Measurements from ENCODE around the gene LGI4.

LGI4 gene

GRCh38 chr19:35134601-35135242 lies at the start of gene LGI4:
LGI4 (minus strand) TSS chr19:35135059; CDS start chr19:35134680, 379 bp downstream.
- DNase-seq (ENCODE audit: low read depth in 2 of 2, low spot score in 1 of 2), result no peak

GRCh38 chr19:35184267-35184666 lies 49.4 kb upstream of the LGI4 start:
- no peak for DNase-seq (ENCODE audit: low read depth in 2 of 2, low spot score in 1 of 2)

- no peak for DNase-seq (ENCODE audit: low read depth in 2 of 2, low spot score in 1 of 2)
Measured at GRCh38 chr19:35181387-35181786, 46.5 kb upstream of the LGI4 start.

DNA sequence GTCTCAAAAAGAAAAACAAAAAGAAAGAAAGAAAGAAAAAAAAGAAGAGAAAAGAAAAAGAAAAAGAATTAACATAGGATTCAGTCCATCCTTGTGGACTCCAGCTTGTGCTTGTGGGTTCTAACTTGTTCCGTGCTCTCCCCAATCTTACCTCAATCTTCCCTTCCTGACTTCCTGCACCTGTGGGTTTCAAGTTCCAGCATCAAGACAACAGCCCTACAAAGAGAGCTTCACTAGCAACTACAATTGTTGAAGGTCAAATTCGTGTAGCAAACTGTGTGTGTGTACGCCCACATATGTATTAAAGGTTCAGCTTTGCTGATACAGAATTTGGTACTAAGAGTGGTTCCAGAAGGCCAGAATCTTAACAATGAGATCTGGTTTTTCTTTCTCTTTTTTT lies 45.0 kb upstream of the LGI4 start:
- no peak for DNase-seq (ENCODE audit: low read depth in 2 of 2, low spot score in 1 of 2)

DNA sequence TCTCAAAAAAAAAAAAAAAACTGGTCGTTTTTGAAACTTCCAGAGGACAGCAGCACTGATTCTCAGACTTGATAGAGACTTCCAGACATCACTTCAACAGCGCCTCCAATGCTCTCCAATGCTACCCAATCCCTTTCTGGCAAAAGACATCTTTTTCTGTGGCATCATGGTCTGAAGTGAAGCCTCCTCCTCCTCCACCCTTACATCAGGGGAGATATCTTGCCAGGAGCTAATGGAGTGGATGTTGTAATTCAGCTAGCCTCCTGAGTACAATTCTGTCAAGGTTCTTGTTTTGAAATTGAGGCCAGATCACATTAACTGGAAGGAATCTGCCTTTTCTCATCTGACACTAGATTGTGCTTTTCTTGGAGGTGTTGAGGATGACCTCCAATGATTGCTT lies 43.8 kb upstream of the LGI4 start:
- DNase-seq (ENCODE audit: low read depth in 2 of 2, low spot score in 1 of 2), result no peak

DNA sequence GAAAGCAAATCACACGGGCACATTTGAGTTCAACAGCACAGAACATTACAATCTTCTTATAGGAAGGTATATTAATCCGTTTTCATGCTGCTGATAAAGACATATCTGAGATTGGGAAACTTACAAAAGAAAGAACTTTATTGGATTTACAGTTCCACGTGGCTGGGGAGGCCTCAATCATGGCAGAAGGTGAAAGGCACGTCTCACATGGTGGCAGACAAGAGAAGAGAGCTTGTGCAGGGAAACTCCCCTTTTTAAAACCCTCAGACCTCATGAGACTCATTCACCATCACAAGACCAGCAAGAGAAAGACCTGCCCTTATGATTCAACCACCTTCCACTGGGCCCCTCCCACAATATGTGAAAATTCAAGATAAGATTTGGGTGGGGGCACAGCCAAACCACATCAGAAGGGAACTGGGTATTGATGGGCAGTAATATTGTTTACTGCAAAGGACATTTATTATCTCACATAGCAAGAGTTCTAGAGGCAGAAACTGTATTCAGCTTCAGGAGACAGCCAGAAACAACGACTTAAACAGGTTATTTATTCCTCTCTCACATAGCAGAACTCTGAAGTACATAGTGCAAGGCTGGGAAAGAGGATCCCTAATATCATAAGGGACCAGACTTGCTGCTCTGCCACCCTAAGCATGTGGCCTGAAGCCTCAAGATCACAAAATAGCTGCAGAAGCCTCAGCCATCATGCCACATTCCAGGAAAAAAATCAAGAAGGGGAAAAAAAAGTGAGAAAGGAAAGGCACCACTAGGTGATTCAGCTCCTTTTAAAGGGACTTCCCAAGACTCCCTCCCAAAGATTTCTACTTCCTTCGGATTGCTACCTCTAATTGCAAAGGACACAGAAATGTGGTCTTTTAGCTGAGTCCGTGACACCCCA lies 42.8 kb upstream of the LGI4 start:
- no peak for DNase-seq (ENCODE audit: low read depth in 2 of 2, low spot score in 1 of 2)

GRCh38 chr19:35176181-35176570 lies 41.3 kb upstream of the LGI4 start:
- no peak for DNase-seq (ENCODE audit: low read depth in 2 of 2, low spot score in 1 of 2)

- no peak for DNase-seq (ENCODE audit: low read depth in 2 of 2, low spot score in 1 of 2)
Measured at GRCh38 chr19:35174226-35174625, 39.4 kb upstream of the LGI4 start.

DNA sequence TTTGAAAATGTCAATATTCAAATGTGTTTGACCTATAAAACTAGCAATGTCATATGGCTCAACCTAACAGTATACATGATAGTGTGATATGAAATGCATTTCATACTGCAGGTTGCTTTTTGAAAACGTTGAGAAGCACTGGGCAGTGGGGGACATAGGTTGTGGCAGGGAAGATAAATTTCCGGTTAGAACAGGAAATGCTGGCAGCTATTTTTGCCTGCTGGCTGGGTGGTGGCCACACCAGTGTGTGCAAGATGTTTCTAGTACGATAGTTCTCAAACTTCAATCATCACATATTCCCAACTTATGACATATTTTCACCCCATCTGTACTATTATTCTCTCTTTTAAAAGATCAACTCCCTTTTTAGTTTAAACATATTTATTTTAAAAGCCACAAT lies 36.9 kb upstream of the LGI4 start:
- no peak for DNase-seq (ENCODE audit: low read depth in 2 of 2, low spot score in 1 of 2)

DNA sequence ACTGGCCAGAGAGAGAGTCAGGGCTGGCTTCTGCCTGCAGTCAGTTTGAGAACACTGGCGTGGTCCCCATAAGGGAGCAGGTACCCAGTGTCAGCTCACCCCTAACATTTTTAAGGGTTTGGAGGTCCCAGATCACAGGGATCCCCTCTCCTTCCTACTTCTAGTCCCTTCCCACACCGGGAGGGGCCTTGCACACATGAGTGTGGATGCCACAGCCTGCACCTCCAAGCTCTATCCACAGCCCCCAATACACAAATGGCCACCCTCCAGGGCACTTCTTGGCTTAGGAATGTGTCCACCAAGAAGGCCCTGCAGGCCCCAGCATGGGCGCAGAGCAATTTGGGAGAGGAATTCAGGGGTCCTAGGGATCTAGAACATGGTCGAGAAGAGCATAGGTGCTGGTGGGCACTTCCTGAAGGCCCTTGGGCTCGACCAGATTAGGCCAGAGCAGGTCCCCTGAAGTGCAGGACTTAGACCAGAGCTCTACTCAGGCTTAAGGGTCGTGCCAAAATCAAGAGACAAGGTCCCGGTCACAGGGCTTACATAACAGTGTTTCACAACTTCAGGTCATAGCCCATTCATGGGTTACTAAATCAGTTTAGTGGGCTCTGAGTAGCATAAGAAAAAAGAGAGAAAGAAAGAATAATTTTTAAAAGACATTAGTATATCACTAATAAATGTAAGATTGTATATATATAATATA lies 35.7 kb upstream of the LGI4 start:
- no peak for DNase-seq (ENCODE audit: low read depth in 2 of 2, low spot score in 1 of 2)

GRCh38 chr19:35169221-35169995 lies 34.5 kb upstream of the LGI4 start:
- no peak for DNase-seq (ENCODE audit: low read depth in 2 of 2, low spot score in 1 of 2)

- no peak for DNase-seq (ENCODE audit: low read depth in 2 of 2, low spot score in 1 of 2)
Measured at GRCh38 chr19:35168196-35168595, 33.3 kb upstream of the LGI4 start.

DNA sequence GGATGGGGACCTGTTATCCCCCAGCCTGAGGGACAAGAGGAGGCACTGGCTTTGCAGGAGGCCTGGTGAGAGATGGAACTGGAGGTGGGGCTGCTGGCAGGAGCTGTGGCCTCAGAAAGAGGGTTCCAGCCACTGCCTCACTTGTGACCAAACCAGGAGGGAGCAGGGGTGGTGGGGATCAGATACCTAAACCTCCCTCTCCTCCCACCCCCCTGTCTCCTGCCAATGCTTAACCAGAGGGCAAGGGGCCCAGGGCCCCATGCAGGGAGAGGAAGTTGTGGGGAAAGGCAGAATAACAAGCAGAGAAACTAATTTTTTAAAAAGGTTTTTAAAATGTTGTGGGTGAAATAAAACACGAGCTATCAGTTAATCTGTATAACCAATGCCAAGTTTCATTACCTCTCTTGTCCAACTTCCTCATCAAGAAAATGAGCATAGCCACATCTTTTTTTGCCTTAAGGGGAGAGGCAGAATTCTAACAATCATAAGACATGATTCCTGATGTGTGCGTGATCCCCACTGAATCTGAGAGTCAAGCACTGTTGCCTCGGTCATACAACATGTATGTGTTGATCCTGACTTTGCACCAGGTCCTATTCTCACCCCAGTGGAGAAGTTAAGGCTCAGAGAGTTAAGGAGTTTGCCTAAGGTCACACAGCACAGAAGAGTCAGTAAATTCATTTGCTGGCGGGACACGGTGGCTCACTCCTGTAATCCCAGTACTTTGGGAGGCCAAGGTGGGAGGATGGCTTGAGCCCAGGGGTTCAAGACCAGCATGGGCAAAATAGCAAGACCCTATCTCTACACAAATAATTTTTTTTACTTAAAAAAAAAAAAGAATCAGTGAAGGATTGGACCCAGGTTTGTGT lies 32.6 kb upstream of the LGI4 start:
- DNase-seq (ENCODE audit: low read depth in 2 of 2, low spot score in 1 of 2), result no peak

DNA sequence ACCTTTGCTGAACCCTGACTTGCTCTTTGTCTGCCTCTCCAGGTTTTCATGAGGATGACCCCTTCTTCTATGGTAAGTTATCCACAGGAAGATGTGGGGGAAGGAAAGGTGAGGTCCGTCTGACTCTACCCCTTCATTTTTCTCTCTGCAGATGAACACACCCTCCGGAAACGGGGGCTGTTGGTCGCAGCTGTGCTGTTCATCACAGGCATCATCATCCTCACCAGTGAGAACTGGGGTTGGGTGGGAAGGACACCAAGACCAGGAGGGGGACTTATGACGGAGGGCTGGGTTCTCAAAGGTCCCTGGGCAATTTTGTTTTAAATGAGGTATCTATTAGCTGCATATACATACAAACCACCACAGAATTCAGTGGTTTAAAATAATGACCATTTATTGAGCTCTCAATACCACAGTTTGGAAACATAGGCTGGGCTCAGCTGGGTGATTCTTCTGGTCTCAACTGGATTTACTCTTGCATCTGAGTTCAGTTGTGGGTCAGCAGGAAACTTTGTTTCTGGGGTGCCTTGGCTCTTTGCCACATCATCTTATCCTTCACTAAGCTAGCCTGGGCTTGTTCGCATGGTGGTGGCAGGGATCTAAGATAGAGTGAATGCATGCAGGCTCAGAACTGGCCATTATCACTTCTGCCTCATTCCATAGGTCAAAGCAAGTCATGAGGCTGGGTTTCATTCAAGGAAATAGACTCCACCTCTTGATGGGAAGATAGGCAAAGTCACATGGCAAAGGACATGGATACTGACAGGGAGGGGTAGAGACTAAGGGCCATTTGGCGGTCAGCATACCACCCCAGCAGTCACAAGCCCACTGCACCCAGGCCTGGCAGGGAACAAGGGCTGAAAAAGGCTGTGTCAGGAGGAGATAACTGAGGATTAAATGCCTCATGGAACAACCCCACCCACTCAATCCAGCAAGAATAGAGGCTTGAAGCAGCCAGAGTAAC lies 31.5 kb upstream of the LGI4 start:
- DNase-seq (ENCODE audit: low read depth in 2 of 2, low spot score in 1 of 2), result no peak

DNA sequence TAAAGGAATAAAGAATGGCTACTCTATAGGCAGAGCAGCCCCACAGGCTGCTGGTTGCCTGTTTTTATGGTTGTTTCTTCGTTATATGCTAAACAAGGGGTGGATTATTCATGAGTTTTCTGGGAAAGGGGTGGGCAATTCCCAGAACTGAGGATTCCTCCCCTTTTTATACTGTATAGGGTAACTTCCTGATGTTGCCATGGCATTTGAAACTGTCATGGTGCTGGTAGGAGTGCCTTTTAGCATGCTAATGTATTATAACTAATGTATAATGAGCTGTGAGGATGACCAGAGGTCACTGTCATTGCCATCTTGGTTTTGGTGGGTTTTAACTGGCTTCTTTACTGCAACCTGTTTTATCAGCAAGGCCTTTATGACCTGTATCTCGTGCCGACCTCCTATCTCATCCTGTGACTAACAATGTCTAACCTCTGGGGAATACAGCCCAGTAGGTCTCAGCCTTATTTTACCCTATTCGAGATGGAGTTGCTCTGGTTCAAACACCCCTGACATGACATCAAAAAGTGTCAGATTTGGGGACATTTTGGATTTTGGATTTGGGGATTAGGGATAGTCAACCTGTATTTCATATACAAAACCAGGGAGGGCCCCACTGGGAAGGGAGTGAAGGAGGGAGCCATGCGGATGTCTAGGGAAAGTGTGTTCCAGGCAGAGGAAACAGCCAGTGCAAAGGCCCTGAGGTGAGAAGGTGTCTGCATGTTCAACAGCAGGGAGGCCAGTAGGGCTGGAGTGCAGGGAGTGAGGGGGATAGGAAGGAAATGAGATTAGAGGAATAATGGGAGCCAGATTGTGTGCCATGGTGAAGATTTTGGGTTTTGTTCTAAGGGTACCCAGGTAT lies 30.6 kb upstream of the LGI4 start:
- no peak for DNase-seq (ENCODE audit: low read depth in 2 of 2, low spot score in 1 of 2)

- DNase-seq (ENCODE audit: low read depth in 2 of 2, low spot score in 1 of 2), result no peak
Measured at GRCh38 chr19:35164418-35164817, 29.6 kb upstream of the LGI4 start.

GRCh38 chr19:35162471-35163326 lies 27.8 kb upstream of the LGI4 start:
- DNase-seq (ENCODE audit: low read depth in 2 of 2, low spot score in 1 of 2), result no peak

All from stimulated activated CD8-positive, alpha-beta memory T cell treated with anti-CD3 and anti-CD28 coated beads, Interleukin-4, amount 100 ng/mL, for 4 hours (primary cell).